MCF 10A (cell line): ENCODE data around the gene SLC35F4. TPM values are rescaled to one million over a fixed set of nuclear protein-coding genes. Genes with fewer than 3 reads are reported as not detected.

Experiments used
- BruUV-seq: library from RNA; stranded (reverse); fragments of 400-500 nt; replicated peaks from 2 replicates; lab custom pipeline; 2021; lab: Mats Ljungman, UMichigan
- CTCF ChIA-PET: fragments of 300-600 bp; sonication (Branson Sonifier 250); formaldehyde crosslinking; extraction: SDS; loops from one replicate; lab custom pipeline; 2021; ENCODE audit warnings: antibody characterized with exemption, inconsistent platforms; lab: Yijun Ruan, JAX
- POLR2A ChIA-PET: fragments of 300-600, 350-650 bp; sonication (Branson Sonifier 250); formaldehyde crosslinking; extraction: SDS; loops from one replicate; lab custom pipeline; 2020; ENCODE audit warnings: antibody characterized with exemption, inconsistent platforms; lab: Yijun Ruan, JAX
- DNase-seq: peaks from one replicate; pipeline ENCODE4 v3.0.0-alpha.2; 2018; ENCODE audit not compliant: unreplicated experiment
- H3K27ac Mint-ChIP-seq: one replicate; pipeline ENCODE4 v1.8.0; 2022; ENCODE audit warnings: mild to moderate bottlenecking, low read depth, mixed read lengths; ENCODE audit not compliant: unreplicated experiment
- H3K27me3 Mint-ChIP-seq: one replicate; pipeline ENCODE4 v1.8.0; 2022; ENCODE audit warnings: mixed read lengths; ENCODE audit not compliant: insufficient read depth, unreplicated experiment
- H3K36me3 Mint-ChIP-seq: one replicate; pipeline ENCODE4 v1.8.0; 2022; ENCODE audit warnings: mild to moderate bottlenecking, moderate library complexity, mixed read lengths; ENCODE audit not compliant: insufficient read depth, unreplicated experiment
- H3K4me1 Mint-ChIP-seq: one replicate; pipeline ENCODE4 v1.8.0; 2022; ENCODE audit warnings: mixed read lengths; ENCODE audit not compliant: insufficient read depth, unreplicated experiment
- H3K4me3 Mint-ChIP-seq: one replicate; pipeline ENCODE4 v1.8.0; 2022; ENCODE audit warnings: mild to moderate bottlenecking, moderate library complexity, mixed read lengths; ENCODE audit not compliant: unreplicated experiment
- H3K9me3 Mint-ChIP-seq: one replicate; pipeline ENCODE4 v1.8.0; 2022; ENCODE audit warnings: mixed read lengths; ENCODE audit not compliant: unreplicated experiment
- intact Hi-C: fragments of 100-400 bp; cut with micrococcal nuclease; formaldehyde crosslinking; loops from 2 replicates; pipeline ENCODE4 v1.14.1; 2022
- total RNA-seq: library from RNA; stranded (reverse); gene quantifications from 2 replicates; pipeline ENCODE4 v1.2.3, GENCODE V29; 2022
- TF ChIP-seq, protein P1 (sequence below): fragments of 200-600 bp; IDR thresholded peaks from one replicate; pipeline ENCODE4 v1.8.0; 2022; ENCODE audit warnings: antibody characterized with exemption, mild to moderate bottlenecking; ENCODE audit not compliant: unreplicated experiment

The SLC35F4 gene
- total RNA-seq, 1 experiment from 2014 or later: not detected

DNA sequence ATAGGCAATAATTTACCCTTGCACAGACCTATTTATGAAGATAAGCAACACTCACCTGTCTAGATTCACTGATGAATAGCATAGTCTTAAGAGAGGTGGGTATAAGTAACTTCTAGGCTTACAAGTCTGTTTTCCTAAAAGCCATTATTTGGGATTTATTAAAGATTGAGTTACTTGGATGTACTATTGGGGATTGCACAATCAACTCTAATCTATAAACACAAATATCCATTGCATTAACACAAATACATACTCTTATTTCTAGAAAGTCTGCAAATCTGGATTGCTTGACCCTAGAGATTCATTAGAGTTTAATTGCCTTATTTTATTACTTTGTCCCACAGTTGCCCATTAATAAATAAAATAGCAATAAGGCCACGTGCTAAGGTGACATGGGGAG lies 224.1 kb downstream of the SLC35F4 start:
- Mint-ChIP-seq H3K36me3 (no peaks in the 10 kb centered on the region), H3K4me1 (no peaks in the 10 kb centered on the region), H3K27ac (no peak overlapping the region), H3K9me3 (no peaks in the 10 kb centered on the region), H3K27me3 (peaks cover 9% of the 10 kb centered on the region), H3K4me3 (no peak overlapping the region)
- no TSS peak for BruUV-seq
- intact Hi-C loops: no loop called here
- DNase-seq: no peak
- CTCF ChIA-PET: no interaction called here
- TF ChIP-seq, protein P1, sequence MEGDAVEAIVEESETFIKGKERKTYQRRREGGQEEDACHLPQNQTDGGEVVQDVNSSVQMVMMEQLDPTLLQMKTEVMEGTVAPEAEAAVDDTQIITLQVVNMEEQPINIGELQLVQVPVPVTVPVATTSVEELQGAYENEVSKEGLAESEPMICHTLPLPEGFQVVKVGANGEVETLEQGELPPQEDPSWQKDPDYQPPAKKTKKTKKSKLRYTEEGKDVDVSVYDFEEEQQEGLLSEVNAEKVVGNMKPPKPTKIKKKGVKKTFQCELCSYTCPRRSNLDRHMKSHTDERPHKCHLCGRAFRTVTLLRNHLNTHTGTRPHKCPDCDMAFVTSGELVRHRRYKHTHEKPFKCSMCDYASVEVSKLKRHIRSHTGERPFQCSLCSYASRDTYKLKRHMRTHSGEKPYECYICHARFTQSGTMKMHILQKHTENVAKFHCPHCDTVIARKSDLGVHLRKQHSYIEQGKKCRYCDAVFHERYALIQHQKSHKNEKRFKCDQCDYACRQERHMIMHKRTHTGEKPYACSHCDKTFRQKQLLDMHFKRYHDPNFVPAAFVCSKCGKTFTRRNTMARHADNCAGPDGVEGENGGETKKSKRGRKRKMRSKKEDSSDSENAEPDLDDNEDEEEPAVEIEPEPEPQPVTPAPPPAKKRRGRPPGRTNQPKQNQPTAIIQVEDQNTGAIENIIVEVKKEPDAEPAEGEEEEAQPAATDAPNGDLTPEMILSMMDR: no peak
- POLR2A ChIA-PET: no interaction called here

DNA sequence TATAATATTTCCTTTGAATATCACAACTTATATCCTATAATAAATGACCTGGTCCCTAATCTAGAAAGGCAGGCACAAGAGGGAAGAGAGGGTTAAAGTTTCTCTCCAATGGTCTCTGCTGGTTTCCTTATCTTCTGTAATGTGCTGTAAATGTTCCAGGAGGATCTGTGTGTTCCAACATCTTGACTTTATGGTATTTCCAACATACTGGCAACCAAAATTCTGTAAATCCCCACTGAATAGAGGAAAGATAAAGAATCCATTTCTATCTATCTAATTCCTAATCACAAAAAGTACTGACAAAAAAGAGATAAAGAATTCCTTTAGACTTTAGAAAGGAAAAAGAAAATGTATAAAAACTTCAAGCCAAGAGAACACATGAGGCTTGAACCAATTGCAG lies 225.9 kb downstream of the SLC35F4 start:
- intact Hi-C loops: no loop called here
- Mint-ChIP-seq H3K4me3 (no peak overlapping the region), H3K27ac (no peak overlapping the region), H3K9me3 (no peaks in the 10 kb centered on the region), H3K36me3 (no peaks in the 10 kb centered on the region), H3K27me3 (no peaks in the 10 kb centered on the region), H3K4me1 (no peaks in the 10 kb centered on the region)
- TF ChIP-seq, protein P1: no peak
- BruUV-seq: no TSS peak
- no peak for DNase-seq
- POLR2A ChIA-PET: no interaction called here
- CTCF ChIA-PET: no interaction called here

DNA sequence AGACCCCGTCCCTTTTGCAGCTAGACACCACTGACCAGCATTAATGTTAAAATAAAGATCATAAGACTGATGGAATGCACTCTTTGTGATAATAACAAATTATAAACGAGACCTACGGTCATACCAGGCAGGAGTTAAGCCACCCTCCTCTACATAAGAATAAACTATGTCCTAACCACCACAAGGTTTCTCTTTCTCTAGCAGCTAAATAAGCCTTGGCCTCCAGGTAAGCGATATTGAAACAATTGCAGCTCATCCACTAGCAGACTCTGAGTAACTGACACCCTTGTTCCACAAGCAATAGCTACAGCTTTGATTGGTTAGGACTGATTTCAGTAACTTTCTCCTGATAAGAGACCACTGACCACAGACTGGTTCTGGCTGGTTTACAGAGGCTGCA lies 228.0 kb downstream of the SLC35F4 start:
- CTCF ChIA-PET: interaction anchor here (0.6 kb wide), 1 partner anchor 218 kb away, joined by 3 read pairs; no protein-coding TSS in a partner anchor
- no peaks in the 10 kb centered on the region for H3K9me3 Mint-ChIP-seq
- POLR2A ChIA-PET: interaction anchor here (1.0 kb wide), 1 partner anchor 13 kb away, joined by 3 read pairs; no protein-coding TSS in a partner anchor

DNA sequence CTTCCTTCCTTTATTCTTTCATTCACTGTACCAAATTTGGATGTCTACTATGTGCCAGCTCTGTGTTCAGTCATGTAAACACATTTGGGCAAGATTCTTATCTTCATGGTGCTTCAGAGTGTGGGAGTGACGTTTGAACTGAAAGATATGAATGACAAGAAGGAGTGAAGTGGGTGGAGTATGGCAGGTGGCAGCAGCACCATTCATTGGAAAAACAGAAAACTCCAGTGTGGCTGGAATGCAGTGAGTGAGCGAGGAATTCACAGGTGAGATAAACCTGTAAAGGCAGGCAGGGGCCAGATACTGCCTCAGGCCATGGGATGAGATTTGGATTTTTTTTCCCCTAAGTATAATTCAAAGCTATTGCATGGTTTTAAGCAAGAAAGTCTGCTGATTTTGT lies 231.6 kb downstream of the SLC35F4 start:
- Mint-ChIP-seq H3K27me3 (peaks cover 18% of the 10 kb centered on the region), H3K4me1 (no peaks in the 10 kb centered on the region), H3K27ac (no peak overlapping the region), H3K4me3 (no peak overlapping the region), H3K9me3 (no peaks in the 10 kb centered on the region), H3K36me3 (no peaks in the 10 kb centered on the region)
- POLR2A ChIA-PET: interaction anchor here (0.6 kb wide), 1 partner anchor 448 kb away, joined by 3 read pairs; no protein-coding TSS in a partner anchor
- no peak for DNase-seq
- BruUV-seq: no TSS peak
- TF ChIP-seq, protein P1: no peak
- intact Hi-C loops: no loop called here
- CTCF ChIA-PET: no interaction called here

More for the DNA sequence above, 228.0 kb downstream of the SLC35F4 start:
- no peaks in the 10 kb centered on the region for H3K36me3 Mint-ChIP-seq
- intact Hi-C loops: no loop called here
- TF ChIP-seq, protein P1: no peak
- H3K4me3 Mint-ChIP-seq: no peak overlapping the region
- DNase-seq: no peak
- no peak overlapping the region for H3K27ac Mint-ChIP-seq
- H3K4me1 Mint-ChIP-seq: no peaks in the 10 kb centered on the region
- peaks cover 6% of the 10 kb centered on the region for H3K27me3 Mint-ChIP-seq
- BruUV-seq: no TSS peak
